PFSK-1 (cell line): ENCODE results near the gene CCNT1.

Source experiments
- SIN3A ChIP-seq: IDR thresholded peaks from 2 replicates; pipeline ENCODE4 v1.6.1; 2012; ENCODE audit warnings: mild to moderate bottlenecking, low read length, moderate library complexity, borderline replicate concordance; ENCODE audit not compliant: insufficient read depth
- TAF1 ChIP-seq: IDR thresholded peaks from 2 replicates; pipeline ENCODE4 v1.6.1; 2012; ENCODE audit warnings: low read length, control low read depth, borderline replicate concordance; ENCODE audit not compliant: insufficient read depth

- TF ChIP-seq TAF1 (0 out of 2 replicates have a peak, but pooled peaks have one; percentile 10), SIN3A (no peak; the same call in 1 of the 2 replicates)
Observed at GRCh38 chr12:48716168-48716492, 377 bp downstream of the CCNT1 start.
